Ramos (cell line): Measurements from ENCODE around the gene USP7.
"Not testable (repeated sequence)": the region's sequence is repeated elsewhere in the genome, so short reads cannot be mapped to it uniquely, and the experiment has no call there.

Experiments
- in situ Hi-C: fragments of 300-500 bp; cut with MboI; formaldehyde crosslinking; loops from one replicate; pipeline ENCODE4 v1.14.3; 2022; ENCODE audit warnings: low sequenced_read_pairs; ENCODE audit not compliant: unreplicated experiment

Gene USP7

GRCh38 chr16:8886593-8887430 is 76.9 kb downstream of the USP7 start:
- in situ Hi-C loops, result no loop called here

DNA sequence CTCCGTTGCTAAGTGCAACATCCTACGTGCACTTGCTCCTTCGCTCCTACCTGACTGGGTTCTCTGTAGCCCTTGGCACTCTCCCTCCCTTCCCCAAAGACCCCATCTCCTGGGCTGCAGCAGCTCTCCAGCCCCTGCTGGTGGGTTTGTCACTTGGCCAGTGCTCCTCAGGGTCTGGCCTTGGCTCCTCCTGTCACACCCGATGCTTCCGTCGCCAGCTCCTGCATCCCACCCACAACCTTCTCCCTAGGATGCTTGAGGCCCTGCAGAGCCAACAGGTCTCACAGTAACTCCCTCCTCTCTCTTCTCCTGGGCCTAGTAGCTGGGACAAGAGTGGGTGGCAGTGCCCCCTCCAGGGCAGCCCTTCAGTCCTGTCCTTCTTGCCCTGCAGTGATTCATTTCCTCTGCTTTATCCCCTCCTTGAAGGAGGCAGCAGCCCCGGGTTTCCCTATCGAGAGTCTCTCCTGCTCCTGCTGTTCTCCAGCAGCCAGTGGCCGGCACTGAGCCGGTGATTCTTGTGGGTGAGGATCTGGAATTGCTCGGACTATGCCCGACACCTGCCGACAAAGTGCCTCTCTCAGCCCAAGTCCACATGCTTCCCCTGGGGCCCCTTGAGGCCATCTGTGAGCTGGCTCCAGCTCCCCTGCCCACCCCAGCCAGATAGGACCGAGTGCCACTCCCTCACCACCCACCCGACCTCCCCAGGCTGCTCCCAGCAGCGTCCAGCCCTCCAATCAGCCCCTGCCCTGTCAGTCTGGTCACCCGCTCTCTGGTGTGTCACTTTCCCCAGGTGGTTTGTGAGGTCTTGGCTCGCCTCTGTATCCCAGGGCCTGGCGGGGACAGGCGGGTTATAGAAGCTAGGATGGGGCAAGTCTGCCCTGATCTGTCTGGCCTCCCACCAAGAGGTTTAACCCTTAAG is 77.8 kb downstream of the USP7 start:
- in situ Hi-C loops, result no loop called here

DNA sequence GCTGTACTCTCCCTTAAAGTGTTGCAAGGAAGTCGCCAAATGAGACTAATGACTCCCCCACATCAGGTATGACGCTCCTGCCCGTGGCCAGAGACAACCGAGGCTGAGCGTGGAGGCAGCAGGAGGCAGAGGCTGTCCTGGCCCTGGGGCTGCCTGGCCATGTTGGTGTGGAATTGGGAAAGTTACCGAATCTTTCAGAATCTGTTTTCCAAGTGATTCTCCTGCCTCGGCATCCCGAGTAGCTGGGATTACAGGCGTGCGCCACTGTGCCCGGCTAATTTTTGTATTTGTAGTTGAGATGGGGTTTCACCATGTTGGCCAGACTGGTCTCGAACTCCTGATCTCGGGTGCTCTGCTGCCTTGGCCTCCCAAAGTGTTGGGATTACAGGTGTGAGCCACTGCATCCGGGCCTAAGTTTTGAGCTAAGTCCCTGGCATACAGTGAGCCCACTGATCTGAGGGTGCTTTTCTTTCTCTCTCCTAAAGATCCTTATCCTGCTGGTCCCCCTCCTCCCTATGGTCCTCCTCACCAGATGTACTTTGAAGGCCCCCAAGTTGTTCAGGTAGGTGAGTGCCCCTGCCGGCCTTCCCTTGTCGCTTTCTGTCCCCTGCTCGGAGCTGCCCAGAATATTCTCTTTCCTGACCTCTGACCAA is 80.9 kb downstream of the USP7 start:
- in situ Hi-C loops, result loop anchor here (5.0 kb wide), 1 partner anchor 316 kb away; no protein-coding TSS in a partner anchor

GRCh38 chr16:8882041-8882617 is 81.6 kb downstream of the USP7 start, which contains the start of gene LITAFD:
LITAFD (plus strand) TSS chr16:8882351; CDS start chr16:8884356, 2,005 bp downstream.
- in situ Hi-C loops, result loop anchor here (5.0 kb wide), 1 partner anchor 315 kb away; no protein-coding TSS in a partner anchor

- in situ Hi-C loops, result loop anchor here (5.0 kb wide), 1 partner anchor 314 kb away; no protein-coding TSS in a partner anchor
Measured at GRCh38 chr16:8880839-8881510, 82.7 kb downstream of the USP7 start.

DNA sequence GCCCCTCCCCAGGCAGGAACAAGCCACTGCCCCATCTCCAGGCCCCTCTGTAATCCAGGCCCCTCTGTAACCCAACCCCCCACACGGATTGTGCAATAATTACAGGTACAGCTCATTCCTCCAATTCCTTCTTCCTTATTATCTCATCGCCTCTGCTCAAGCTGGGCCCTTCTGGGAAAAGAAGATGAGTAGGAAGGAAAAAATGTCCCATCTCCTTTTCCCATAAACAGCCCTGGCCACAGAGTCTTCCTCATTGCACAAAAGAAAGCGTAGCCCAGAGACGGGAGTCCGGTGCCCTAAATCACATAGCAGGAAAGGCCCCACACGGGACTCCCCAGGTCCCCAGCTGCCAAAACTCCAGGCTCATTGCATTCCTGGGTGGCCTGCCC is 85.2 kb downstream of the USP7 start:
- in situ Hi-C loops, result loop anchor here (5.0 kb wide), 1 partner anchor 221 kb away; no protein-coding TSS in a partner anchor

DNA sequence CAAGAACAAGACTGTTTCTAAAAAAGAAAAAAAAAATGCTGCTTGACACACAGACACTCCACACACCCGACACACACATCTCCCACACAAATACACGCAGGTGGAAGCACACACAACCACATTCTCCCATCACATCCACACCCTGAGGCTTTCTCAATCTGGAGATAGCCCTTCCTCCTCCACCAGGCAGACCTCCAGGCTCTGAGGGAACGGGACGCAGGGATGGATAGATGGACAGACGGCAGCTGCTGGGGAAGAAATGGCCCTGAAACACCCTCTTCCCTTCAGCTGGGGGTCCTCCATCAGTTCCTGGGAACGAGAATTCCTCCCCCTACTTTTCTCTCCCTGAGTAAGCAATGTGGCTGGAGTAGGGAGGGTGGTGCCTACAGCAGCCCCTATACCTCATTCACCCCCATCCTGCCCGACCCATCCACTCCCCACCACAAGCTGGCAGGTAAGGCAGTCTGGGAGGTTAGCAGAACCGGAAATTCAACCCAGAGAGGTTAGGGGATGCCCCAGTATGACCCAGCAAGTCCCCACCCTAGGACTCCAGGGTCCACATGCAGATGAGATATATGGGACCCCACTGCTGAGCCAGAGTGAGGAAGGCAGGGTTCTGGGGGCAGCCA is 85.7 kb downstream of the USP7 start:
- in situ Hi-C loops, result loop anchor here (5.0 kb wide), 1 partner anchor 221 kb away; no protein-coding TSS in a partner anchor

DNA sequence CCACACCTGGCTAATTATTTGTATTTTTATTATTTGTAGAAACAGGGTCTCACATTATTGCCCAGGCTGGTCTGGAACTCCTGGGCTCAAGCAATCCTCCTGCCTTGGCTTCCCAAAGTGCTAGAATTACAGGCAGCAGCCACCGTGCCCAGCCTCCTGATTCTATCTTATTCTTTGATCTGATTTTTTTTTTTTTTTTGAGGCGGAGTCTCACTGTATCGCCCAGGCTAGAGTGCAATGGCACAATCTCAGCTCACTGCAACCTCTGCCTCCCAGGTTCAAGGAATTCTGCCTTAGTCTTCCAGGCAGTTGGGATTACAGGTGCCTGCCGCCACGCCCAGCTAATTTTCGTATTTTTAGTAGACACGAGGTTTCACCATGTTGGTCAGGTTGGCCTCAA is 88.4 kb downstream of the USP7 start:
- in situ Hi-C loops, result loop anchor here (5.0 kb wide), 1 partner anchor 218 kb away; no protein-coding TSS in a partner anchor

GRCh38 chr16:8874388-8874787 is 89.3 kb downstream of the USP7 start:
- in situ Hi-C loops, result no loop called here

DNA sequence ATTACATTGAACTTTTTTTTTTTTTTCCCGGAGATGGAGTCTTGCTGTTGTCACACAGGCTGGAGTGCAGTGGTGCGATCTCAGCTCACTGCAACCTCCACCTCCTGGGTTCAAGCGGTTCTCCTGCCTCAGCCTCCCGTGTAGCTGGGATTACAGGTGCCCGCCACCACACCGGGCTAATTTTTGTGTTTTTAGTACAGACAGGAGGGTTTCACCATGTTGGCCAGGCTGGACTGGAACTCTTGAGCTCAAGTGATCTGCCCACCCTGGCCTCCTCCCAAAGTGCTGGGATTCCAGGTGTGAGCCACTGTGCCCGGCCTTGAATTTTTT is 89.9 kb downstream of the USP7 start:
- in situ Hi-C loops, result not testable (repeated sequence)

DNA sequence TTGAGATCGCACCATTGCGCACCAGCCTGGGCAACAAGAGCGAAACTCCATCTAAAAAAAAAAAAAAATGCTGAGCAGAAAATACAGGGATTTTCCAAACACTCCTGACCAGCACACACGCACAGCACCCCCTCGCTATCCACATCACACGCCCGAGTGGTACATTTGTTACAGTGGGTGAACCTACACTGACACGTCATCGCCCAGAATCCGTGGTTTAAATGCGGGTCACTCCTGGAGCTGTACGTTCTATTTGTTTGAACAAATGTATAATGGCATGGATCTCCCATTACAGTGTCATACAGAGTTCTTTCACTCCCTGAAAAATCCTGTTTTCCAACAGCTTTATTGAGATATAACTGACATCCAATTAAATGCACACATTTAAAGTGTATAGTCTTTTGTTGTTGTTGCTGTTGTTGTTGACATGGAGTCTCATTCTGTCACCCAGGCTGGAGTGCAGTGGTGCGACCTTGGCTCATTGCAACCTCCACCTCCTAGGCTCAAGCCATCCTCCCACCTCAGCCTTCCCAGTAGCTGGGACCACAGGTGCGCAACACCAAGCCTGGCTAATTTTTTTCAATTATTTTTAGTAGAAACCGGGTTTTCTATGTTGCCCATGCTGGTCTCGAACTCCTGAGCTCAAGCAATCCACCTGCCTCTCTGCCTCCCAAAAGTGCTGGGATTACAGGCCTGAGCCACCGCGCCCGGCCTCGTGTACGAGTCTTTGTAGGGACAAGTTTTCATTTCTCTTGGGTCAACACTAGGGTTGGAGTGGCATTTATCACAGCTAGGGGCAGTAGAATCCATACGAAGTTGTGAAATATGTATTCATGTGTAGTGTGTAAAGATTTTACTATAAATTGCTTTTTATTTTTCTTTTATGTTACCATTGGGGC is 90.5 kb downstream of the USP7 start:
- in situ Hi-C loops, result no loop called here

DNA sequence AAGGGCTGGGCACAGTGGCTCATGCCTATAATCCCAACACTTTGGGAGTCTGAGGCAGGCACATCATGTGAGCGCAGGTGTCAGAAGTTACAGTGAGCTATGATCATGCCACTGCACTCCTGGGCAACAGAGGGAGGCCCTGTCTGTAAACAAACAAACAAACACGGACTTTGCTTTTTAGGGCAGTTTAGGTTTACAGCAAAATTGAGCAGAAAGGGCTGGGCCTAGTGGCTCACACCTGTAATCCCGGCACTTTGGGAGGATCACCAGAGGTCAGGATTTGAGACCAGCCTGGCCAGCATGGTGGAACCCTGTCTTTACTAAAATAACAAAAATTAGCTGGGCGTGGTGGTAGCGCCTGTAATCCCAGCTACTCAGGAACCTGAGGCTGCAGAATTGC is 91.6 kb downstream of the USP7 start:
- in situ Hi-C loops, result no loop called here

DNA sequence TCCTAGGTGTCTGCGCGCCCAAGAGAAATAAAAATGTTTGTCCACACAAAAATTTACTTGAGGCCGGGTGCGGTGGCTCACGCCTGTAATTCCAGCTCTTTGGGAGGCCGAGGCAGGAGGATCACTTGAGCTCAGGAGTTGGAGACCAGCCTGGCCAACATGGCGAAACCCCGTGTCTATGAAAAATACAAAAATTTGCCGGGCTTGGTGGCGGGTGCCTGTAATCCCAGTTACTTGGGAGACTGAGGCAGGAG is 93.8 kb downstream of the USP7 start:
- in situ Hi-C loops, result not testable (repeated sequence)

DNA sequence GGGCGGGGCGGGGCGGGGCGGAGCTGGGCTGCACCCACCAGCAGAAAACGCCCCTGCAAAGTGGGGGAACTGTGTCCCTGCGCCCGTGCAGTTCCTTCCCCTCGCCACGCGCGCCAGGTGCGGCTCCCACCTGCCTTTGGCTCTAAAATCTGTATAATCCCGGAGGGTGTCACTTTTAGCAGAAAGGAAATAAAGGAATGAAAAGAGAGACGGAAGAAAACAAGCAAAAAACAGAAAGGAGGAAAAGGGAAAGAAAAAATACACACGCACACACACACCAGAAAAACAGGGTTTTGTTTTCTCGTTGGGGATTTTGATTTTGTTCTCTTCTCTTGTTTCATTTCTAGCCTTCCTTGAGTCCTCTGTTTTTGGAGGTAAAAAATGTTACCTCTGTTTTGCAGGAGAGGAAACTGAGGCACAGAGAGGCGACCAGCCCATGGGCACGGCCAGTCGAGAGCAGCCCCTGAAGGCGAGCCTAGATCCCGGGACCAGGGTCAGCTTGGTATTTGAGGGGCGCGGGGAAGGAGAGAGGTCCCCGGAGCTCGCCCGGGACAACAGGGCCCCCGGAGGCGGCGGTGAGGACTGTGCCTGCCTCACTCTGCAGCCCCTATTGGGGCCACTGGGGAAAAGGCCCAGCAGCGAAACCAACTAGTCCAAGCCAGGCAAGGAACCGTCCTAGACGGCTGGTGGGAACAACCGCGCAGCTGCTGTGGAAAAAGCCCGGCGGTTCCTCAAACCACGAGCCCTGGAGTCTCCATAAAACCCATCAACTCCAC is 94.3 kb downstream of the USP7 start:
- in situ Hi-C loops, result no loop called here

GRCh38 chr16:8868416-8869211 is 95.1 kb downstream of the USP7 start, which contains the start of gene CARHSP1:
CARHSP1 (minus strand) TSS chr16:8869006; CDS start chr16:8859328, 9,678 bp downstream.
- in situ Hi-C loops, result no loop called here

- in situ Hi-C loops, result no loop called here
Measured at GRCh38 chr16:8867932-8868415, 95.7 kb downstream of the USP7 start.
